Body of pancreas (tissue), 4 donors: Measurements from ENCODE around the gene UQCRC2.

Source experiments
- POLR2A ChIP-seq, 3 donors: fragments of 450-650 bp; IDR thresholded peaks; one replicate each; pipeline ENCODE4 v1.6.1; 2016; ENCODE audit warnings: antibody characterized with exemption in 3 of 3, mild to moderate bottlenecking in 2 of 3
- TF ChIP-seq, protein P1 (sequence below), 7 experiments: fragments of 450-650 bp in 4 of 7; fragments of 200-600 bp in 3 of 7; sonication (generic) in 3 of 7; IDR thresholded peaks; one replicate each; pipeline ENCODE4 v1.5.1; 2016 to 2019; ENCODE audit warnings: antibody characterized with exemption in 7 of 7

GRCh38 chr16:21957714-21958346, 4.7 kb downstream of the UQCRC2 start:
- TF ChIP-seq, protein P1, sequence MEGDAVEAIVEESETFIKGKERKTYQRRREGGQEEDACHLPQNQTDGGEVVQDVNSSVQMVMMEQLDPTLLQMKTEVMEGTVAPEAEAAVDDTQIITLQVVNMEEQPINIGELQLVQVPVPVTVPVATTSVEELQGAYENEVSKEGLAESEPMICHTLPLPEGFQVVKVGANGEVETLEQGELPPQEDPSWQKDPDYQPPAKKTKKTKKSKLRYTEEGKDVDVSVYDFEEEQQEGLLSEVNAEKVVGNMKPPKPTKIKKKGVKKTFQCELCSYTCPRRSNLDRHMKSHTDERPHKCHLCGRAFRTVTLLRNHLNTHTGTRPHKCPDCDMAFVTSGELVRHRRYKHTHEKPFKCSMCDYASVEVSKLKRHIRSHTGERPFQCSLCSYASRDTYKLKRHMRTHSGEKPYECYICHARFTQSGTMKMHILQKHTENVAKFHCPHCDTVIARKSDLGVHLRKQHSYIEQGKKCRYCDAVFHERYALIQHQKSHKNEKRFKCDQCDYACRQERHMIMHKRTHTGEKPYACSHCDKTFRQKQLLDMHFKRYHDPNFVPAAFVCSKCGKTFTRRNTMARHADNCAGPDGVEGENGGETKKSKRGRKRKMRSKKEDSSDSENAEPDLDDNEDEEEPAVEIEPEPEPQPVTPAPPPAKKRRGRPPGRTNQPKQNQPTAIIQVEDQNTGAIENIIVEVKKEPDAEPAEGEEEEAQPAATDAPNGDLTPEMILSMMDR (IDR thresholded peaks at IDR 0.05), result no peak
- TF ChIP-seq POLR2A (IDR thresholded peaks at IDR 0.05), result no peak
